Stimulated activated naive B cell treated with anti-CD40 and anti-IgM and Interleukin-4, amounts not matched to agents 10 μg/mL and 1 μg/mL and 100 μg/mL, for 72 hours (primary cell): Measurements from ENCODE around the gene KANK2.
A peak's percentile ranks its signal among the peaks of the same experiment; 100 is the strongest.
"Not testable (repeated sequence)": the region's sequence is repeated elsewhere in the genome, so short reads cannot be mapped to it uniquely, and the experiment has no call there.

Source experiments
- ATAC-seq, 2 donors: fragments of 150-1000 bp; cut with Tn5 transposase; replicated peaks; 2 replicates each; pipeline ENCODE4 v1.10.0; 2021; ENCODE audit warnings: moderate library complexity in 1 of 2
- DNase-seq: peaks from one replicate; pipeline ENCODE4 v3.0.0; 2021
- H3K27ac Mint-ChIP-seq: one replicate; pipeline ENCODE4 v1.8.0; 2022; ENCODE audit warnings: mild to moderate bottlenecking, mixed read lengths
- H3K27me3 Mint-ChIP-seq, 2 donors: one replicate each; pipeline ENCODE4 v1.8.0; 2022; ENCODE audit warnings: mixed read lengths in 2 of 2
- H3K36me3 Mint-ChIP-seq, 2 donors: one replicate each; pipeline ENCODE4 v1.8.0; 2022; ENCODE audit warnings: mixed read lengths in 2 of 2, mild to moderate bottlenecking in 1 of 2
- H3K4me1 Mint-ChIP-seq, 2 donors: one replicate each; pipeline ENCODE4 v1.8.0; 2022; ENCODE audit warnings: mixed read lengths in 2 of 2, mild to moderate bottlenecking in 1 of 2
- H3K4me3 Mint-ChIP-seq, 2 donors: one replicate each; pipeline ENCODE4 v1.8.0; 2022; ENCODE audit warnings: mild to moderate bottlenecking in 2 of 2, mixed read lengths in 2 of 2, moderate library complexity in 1 of 2
- H3K9me3 Mint-ChIP-seq, 2 donors: one replicate each; pipeline ENCODE4 v1.8.0; 2022; ENCODE audit warnings: mixed read lengths in 2 of 2, mild to moderate bottlenecking in 1 of 2

The KANK2 gene

DNA sequence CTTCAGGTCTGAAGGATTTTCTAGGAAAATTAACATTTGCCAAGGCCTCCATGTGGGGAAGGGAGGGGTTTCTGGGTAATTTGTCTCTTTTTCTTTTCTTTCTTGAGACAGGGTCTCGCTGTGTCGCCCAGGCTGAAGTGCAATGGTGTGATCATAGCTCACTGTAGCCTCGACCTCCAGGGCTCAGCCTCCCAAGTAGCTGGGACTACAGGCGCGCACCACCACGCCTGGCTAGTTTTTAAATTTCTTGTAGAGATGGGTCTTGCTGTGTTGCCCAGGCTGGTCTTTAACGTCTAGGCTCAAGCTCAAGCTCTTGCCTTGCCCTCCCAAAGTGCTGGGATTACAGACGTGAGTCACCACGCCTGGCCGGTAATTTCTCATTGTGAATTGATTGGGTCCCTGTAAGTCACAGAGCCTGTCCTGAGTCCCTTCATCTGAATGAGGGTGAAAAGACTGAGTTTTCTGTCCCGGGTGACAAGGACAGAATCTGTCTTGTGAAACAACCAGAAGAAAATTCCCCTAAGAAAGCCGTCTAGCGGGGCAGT, 31.8 kb downstream of the KANK2 start:
- Mint-ChIP-seq H3K4me3 (no peak overlapping the region), H3K36me3 (peaks cover 0 to 1% of the 10 kb centered on the region in 2 donors), H3K9me3 (no peaks in the 10 kb centered on the region), H3K4me1 (no peaks in the 10 kb centered on the region), H3K27me3 (peaks cover 0 to 3% of the 10 kb centered on the region in 2 donors), H3K27ac (no peak overlapping the region)
- no peak for ATAC-seq
- no peak for DNase-seq

DNA sequence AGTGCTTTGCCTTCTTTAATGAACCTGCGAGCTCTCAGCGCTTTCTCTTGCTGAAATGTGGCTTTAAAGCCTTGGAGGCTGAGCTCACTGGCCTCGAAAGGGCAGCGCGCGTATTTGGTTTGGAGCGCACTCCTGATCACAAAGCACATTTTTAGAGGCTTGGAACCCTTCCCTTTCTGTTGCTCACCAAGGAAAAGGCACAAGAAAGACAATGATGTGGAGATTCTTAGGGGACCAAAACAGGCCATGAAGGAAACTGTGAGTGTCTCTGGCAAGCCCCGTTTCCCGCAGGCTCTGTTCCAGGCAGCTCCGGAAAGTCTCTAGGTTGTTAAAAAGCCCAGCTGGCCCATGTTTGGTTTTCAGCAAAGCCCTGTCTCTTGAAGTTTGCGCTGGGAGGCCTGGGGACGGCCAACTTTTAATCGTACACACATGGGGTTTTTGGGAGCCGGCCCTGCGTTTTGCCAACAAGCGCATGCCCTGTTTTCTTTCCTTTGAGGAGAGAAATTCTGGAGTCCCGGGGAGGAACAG, 32.4 kb downstream of the KANK2 start:
- Mint-ChIP-seq H3K27ac (no peak overlapping the region), H3K4me1 (no peaks in the 10 kb centered on the region), H3K36me3 (peaks cover 0 to 1% of the 10 kb centered on the region in 2 donors), H3K4me3 (no peak overlapping the region), H3K9me3 (peaks cover 0 to 1% of the 10 kb centered on the region in 2 donors), H3K27me3 (peaks cover 0 to 3% of the 10 kb centered on the region in 2 donors)
- ATAC-seq: no peak
- no peak for DNase-seq

DNA sequence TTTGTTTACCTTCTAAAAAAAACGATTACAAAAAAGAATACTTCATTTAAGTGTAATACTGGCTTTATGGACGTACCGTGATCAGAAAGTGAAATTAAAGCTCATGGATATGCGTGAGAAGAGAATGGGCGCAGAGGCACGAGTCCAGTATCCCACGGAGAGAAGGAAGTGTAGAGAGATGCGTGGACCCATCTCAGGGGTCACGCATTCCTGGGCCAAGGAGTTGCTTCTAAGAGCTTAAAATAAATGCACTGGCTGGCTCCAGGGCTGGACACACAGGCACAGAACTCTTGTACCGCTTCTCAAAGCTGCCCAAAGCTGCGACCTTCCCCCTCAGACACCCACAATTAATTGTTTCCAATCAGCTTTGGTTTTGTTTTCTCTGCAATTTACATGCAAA, 33.0 kb downstream of the KANK2 start:
- Mint-ChIP-seq H3K4me1 (no peaks in the 10 kb centered on the region), H3K36me3 (peaks cover 0 to 1% of the 10 kb centered on the region in 2 donors), H3K4me3 (no peak overlapping the region), H3K27ac (no peak overlapping the region), H3K27me3 (peaks cover 0 to 3% of the 10 kb centered on the region in 2 donors), H3K9me3 (peaks cover 0 to 1% of the 10 kb centered on the region in 2 donors)
- ATAC-seq: no peak
- DNase-seq: no peak

DNA sequence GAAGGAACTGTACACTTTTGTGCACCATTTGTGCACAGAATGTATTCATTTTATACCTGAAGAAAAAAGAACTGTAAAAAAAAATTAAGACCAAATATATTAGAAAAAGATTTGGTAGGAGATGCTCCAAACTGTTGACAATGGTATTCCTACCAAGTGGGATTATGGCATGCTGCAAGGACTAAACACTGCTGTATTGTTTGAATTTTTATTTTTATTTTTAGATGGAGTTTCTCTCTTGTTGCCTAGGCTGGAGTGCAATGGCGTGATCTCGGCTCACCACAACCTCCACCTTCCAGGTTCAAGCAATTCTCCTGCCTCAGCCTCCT, 36.9 kb downstream of the KANK2 start:
- not testable (repeated sequence) for H3K9me3 Mint-ChIP-seq, H3K4me3 Mint-ChIP-seq, DNase-seq, H3K27me3 Mint-ChIP-seq, ATAC-seq, H3K36me3 Mint-ChIP-seq, H3K4me1 Mint-ChIP-seq, H3K27ac Mint-ChIP-seq

DNA sequence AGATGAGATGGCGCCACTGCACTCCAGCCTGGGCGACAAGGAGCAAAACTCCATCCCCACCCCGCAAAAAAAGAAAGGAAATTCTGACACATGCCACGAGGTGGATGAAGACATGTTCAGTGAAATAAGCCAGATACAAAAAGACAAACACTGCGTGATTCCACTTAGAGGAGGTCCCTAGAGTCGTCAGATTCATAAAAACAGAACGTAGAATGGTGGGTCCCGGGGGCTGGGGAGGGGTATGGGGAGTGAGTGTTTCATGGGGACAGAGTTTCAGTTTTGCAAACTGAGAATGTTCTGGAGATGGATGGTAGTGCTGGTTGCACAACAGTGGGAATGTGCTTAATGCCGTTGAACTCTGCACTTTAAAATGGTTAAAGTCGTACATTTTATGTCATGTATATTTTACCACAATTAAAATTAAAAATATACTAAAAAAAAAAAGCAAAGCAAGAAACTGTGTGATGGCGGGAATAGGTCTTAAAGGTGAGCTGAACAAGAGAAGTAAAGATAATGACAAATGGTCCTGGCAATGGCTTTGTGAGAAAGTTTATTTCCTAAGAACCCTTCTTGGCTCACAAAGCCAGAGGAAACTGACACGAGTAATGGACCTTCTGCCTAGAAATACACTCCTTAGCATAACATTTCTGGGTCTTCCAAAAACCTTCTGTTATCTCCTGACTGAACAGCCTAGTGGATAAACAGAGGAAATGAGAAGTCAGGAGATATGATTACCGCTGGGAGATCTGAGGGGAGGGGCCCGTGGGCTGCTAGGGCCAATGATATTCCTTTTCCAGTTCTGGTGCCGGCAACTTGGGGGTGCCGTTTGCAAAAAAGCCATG, 37.5 kb downstream of the KANK2 start:
- H3K36me3 Mint-ChIP-seq: no peaks in the 10 kb centered on the region
- no peak for DNase-seq
- H3K4me3 Mint-ChIP-seq: no peak overlapping the region
- peaks cover 0 to 1% of the 10 kb centered on the region in 2 donors for H3K9me3 Mint-ChIP-seq
- no peak overlapping the region for H3K27ac Mint-ChIP-seq
- H3K27me3 Mint-ChIP-seq: peaks cover 0 to 1% of the 10 kb centered on the region in 2 donors
- no peak for ATAC-seq
- H3K4me1 Mint-ChIP-seq: peaks cover 0 to 10% of the 10 kb centered on the region in 2 donors

DNA sequence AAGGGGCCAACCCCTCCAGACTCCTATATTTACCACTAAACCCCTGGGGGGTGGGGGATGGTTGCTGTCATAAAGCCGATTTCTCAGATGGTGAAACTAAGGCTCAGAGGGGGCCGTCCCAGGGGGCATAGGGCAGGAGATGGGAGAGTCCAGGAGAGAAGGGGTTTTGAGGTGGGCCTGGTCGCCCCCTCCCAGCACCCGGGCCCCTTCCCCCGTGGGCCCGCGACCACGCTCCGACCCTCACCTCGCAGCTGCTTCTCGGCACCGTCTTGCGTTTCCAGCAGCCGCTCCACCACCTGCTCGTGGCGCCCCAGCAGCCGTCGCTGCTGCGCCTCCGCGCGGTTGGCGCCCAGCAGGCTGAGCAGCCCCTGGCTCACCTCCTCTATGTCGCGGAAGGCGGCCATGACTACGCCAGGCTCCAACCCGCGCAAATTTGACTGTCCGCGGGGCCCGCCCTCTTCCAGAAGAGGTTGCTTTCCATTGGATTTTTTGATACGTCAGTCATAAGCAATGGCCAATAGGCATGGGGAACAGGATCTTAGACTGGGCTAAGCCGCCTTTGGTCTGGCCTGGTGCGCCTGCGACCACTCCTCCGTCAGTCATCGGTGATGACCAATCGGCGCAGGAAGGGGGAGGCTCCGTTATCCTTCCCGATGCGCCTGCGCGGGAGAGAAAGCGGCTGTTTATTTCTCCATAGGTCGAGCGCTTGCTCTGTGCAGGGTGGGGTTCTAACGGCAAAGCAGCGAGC, 41.8 kb downstream of the KANK2 start, which contains the start of gene SPC24:
Gene SPC24, minus strand, starts transcription at position 410 of the 748 bp plus-strand sequence. Its CDS starts 6 bp downstream, at position 404.
- Mint-ChIP-seq H3K27me3 (peaks cover 6 to 7% of the 10 kb centered on the region in 2 donors), H3K36me3 (no peaks in the 10 kb centered on the region), H3K27ac (peak within 1 kb of the TSS; percentile 85), H3K4me3 (peak within 1 kb of the TSS; percentile 88 to 97), H3K4me1 (peaks cover 4 to 16% of the 10 kb centered on the region in 2 donors), H3K9me3 (peaks cover 0 to 1% of the 10 kb centered on the region in 2 donors)
- DNase-seq (peak; percentile 95), ATAC-seq (peak; percentile 98 to 99)

DNA sequence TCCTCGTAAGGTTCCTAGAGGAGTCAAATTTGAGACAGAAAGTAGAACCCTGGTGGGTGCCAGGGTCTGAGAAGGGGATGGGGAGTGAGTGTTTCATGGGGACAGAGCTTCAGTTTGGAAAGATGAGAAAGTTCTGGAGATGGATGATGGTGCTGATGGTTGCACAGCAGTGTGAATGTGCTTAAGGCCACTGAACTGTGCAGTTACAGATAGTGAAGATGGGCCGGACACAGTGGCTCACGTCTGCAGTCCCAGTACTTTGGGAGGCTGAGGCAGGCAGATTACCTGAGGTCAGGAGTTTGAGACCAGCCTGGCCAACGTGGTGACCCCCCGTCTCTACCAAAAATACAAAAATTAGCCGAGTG, 42.7 kb downstream of the KANK2 start:
- H3K4me3 Mint-ChIP-seq: peak overlapping the region; percentile 88 to 97
- DNase-seq (no peak), ATAC-seq (no peak)
- H3K9me3 Mint-ChIP-seq: no peaks in the 10 kb centered on the region
- H3K4me1 Mint-ChIP-seq: peaks cover 4 to 16% of the 10 kb centered on the region in 2 donors
- peaks cover 6 to 7% of the 10 kb centered on the region in 2 donors for H3K27me3 Mint-ChIP-seq
- no peaks in the 10 kb centered on the region for H3K36me3 Mint-ChIP-seq
- H3K27ac Mint-ChIP-seq: peak overlapping the region; percentile 26

DNA sequence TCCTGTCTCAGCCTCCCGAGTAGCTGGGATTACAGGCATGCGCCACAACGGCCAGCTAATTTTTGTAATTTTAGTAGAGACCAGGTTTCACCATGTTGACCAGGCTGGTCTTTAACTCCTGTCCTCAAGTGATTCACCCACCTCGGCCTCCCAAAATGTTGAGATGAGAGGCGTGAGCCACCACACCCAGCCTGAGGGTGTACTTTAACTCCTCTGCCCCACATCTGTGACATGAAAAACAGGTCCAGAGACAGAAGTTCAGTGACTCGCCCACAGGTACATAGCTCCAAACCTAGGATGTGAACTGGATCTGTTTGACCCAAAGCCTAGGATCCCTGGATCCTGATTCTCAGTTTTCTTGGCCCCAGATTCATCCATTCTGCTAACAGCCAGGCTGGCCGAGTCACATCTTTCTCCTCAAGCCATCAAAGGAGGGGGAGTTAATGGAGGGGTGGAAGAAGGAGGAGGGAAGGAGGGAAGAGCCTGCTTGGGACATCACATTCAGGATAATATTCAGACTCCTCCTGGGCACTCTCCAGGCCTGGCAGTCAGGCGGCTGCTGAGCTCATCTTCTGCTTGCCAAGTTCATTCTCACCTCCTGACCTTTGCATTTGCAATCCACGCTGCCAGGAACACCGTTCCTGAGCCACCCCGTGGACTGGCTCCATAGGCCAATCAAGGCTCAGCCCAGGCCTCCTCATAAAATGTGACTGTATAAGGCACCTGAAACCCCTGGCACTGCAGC, 44.9 kb downstream of the KANK2 start:
- no peak for ATAC-seq
- no peaks in the 10 kb centered on the region for H3K9me3 Mint-ChIP-seq
- DNase-seq: no peak
- peaks cover 4 to 16% of the 10 kb centered on the region in 2 donors for H3K4me1 Mint-ChIP-seq
- H3K36me3 Mint-ChIP-seq: no peaks in the 10 kb centered on the region
- H3K27ac Mint-ChIP-seq: no peak overlapping the region
- peaks cover 6 to 7% of the 10 kb centered on the region in 2 donors for H3K27me3 Mint-ChIP-seq
- H3K4me3 Mint-ChIP-seq: no peak overlapping the region

DNA sequence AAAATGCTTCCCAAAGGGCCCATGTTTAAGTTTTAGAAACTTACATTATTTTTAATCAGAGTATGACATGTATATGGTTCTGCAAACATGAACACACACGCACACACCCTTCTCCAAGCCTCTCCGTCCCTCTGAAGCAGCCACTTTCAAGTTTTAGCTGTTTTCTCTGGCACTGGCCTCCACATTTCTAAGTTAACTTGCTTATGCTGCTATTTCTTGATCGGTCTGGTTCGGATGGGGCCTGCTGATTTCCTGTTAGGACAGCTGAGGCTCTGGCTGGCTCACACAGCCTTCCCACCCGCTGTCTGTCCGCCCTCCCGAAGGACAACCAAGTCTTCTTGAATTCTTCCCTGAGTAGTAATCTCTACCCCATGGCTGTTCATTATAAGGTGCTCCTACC, 46.2 kb downstream of the KANK2 start:
- no peak overlapping the region for H3K27ac Mint-ChIP-seq
- H3K4me1 Mint-ChIP-seq: peaks cover 4 to 16% of the 10 kb centered on the region in 2 donors
- no peak overlapping the region for H3K4me3 Mint-ChIP-seq
- ATAC-seq (no peak), DNase-seq (no peak)
- H3K9me3 Mint-ChIP-seq: no peaks in the 10 kb centered on the region
- H3K27me3 Mint-ChIP-seq: peaks cover 6 to 7% of the 10 kb centered on the region in 2 donors
- H3K36me3 Mint-ChIP-seq: no peaks in the 10 kb centered on the region

DNA sequence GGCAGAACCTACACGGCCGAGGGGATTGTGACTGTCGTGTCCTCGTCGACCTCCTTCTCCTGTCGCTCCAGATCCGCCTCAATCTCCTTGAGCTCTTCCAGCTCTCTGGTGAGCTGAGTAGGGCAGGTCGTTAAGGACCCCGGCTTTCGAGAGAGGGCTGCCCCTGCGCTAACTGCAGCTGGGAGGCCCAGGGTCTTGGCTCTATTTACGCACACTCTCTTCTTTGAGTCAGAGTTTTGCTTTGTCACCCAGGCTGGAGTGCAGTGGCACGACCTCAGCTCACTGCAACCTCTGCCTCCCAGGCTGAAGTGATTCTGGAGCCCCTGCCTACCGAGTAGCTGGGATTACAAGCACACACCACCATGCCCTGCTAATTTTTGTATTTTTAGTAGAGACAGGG, 49.3 kb downstream of the KANK2 start:
- H3K27ac Mint-ChIP-seq: no peak overlapping the region
- H3K4me3 Mint-ChIP-seq: no peak overlapping the region
- H3K27me3 Mint-ChIP-seq: no peaks in the 10 kb centered on the region
- no peaks in the 10 kb centered on the region for H3K9me3 Mint-ChIP-seq
- peaks cover 2 to 8% of the 10 kb centered on the region in 2 donors for H3K4me1 Mint-ChIP-seq
- peaks cover 0 to 2% of the 10 kb centered on the region in 2 donors for H3K36me3 Mint-ChIP-seq
- no peak for ATAC-seq
- no peak for DNase-seq

DNA sequence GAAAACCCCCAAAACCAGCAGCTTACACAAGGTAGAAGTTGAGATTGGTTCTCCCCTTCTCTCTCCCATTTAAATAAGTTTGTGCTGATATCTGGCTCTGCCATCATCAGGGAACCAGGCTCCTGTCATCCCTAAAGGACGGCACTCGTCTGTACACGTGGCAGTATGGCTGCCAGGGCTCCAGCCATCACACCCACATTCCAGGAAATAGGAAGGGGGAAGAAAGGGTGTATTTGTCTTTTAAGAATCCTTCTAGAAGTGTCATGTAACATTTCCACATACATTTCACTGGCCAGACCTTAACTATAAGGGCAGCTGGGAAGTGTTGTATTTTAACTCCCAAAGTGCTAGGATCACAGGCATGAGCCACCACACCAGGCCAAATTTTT, 51.8 kb downstream of the KANK2 start:
- Mint-ChIP-seq H3K27ac (no peak overlapping the region), H3K9me3 (no peaks in the 10 kb centered on the region), H3K36me3 (peaks cover 0 to 2% of the 10 kb centered on the region in 2 donors), H3K4me1 (peaks cover 5 to 18% of the 10 kb centered on the region in 2 donors), H3K4me3 (no peak overlapping the region), H3K27me3 (peaks cover 6 to 11% of the 10 kb centered on the region in 2 donors)
- ATAC-seq (no peak), DNase-seq (no peak)

DNA sequence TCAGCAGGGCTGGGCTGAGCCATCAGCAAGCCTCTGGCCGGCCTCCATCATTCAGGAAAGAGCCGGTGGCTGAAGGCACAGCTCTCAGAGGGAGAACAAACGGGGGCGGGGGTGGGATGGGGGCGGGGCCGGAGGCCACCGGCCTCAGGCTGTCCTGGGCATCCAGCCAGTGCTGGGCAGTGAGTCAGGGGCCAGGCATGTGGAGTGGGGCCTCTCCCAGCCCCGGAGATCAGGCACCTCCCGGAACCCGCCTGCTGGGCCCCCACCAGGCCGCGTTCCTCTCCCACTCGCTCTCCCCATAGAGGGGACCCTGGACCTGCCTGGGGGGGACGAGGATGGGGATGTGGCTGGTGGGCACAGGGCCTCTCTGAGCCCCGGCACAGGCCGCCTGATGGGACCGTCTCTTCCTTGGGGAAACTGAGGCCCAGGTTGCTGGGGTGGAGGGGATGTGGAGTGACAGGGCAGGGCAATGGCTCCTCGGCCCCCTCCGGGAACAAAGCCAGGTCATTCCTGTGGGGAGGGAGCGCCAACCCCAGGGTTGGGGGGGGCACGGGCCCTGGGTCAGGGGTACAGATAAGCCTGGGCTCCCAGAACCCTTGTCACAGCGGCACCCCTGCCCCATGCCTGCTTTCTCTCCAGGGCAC, 54.7 kb downstream of the KANK2 start:
- ATAC-seq (no peak), DNase-seq (no peak)
- no peaks in the 10 kb centered on the region for H3K9me3 Mint-ChIP-seq
- peaks cover 0 to 2% of the 10 kb centered on the region in 2 donors for H3K36me3 Mint-ChIP-seq
- no peak overlapping the region for H3K27ac Mint-ChIP-seq
- H3K27me3 Mint-ChIP-seq: peaks cover 24 to 32% of the 10 kb centered on the region in 2 donors
- H3K4me3 Mint-ChIP-seq: peak overlapping the region in 1 of 2 donors; percentile 28
- peaks cover 12 to 36% of the 10 kb centered on the region in 2 donors for H3K4me1 Mint-ChIP-seq

DNA sequence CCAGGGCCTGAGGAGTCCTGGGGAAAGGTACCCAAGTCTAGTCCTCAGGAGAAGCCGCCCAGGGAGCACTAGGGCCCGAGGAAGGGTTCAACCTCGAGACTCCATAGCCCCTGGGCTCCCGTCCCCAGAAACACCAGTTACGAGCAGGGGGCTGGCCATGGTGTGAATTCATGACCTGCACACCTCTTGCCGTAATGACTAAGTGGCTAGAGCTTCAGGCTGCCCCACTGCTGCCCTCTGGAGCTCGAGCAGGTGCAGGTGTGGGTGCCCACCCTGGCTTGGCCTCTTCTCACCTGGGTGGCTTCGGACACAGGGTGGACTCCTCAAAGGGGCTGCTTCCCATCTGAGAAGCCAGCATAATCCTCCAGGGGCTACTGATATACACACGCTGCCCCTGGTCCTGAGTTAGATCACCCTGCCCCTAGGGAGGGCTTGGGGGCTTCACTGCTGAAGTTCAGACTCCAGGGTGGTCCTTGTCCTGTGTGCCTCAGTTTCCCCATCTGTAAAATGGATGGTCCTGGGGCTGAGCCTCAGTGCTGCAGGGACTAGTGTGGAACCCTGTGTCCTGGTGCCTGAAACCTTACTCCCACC, 55.3 kb downstream of the KANK2 start:
- peaks cover 14 to 40% of the 10 kb centered on the region in 2 donors for H3K4me1 Mint-ChIP-seq
- peaks cover 31 to 37% of the 10 kb centered on the region in 2 donors for H3K27me3 Mint-ChIP-seq
- H3K4me3 Mint-ChIP-seq: no peak overlapping the region
- ATAC-seq: no peak
- peaks cover 0 to 2% of the 10 kb centered on the region in 2 donors for H3K36me3 Mint-ChIP-seq
- no peak for DNase-seq
- H3K27ac Mint-ChIP-seq: no peak overlapping the region
- H3K9me3 Mint-ChIP-seq: no peaks in the 10 kb centered on the region
